H9 (cell line): Measurements from ENCODE around the gene NOSIP. TPM values are rescaled to one million over a fixed set of nuclear protein-coding genes. Genes with fewer than 3 reads are reported as not detected.

Source experiments
- DNase-seq: peaks from one replicate; pipeline ENCODE4 v3.0.0-alpha.2; 2017
- H2AFZ ChIP-seq: one replicate; pipeline ENCODE4 v1.6.1; 2013; ENCODE audit warnings: mild to moderate bottlenecking, low read length, control low read depth, moderate library complexity
- H2AK5ac ChIP-seq: 2 replicates; pipeline ENCODE4 v1.6.1; 2013; ENCODE audit warnings: low read length, control low read depth, mixed read lengths; ENCODE audit not compliant: insufficient read length
- H2BK120ac ChIP-seq: one replicate; pipeline ENCODE4 v1.6.1; 2013; ENCODE audit warnings: low read depth, mild to moderate bottlenecking, low read length, control low read depth, inconsistent platforms; ENCODE audit not compliant: poor library complexity, severe bottlenecking
- H2BK12ac ChIP-seq: 2 replicates; pipeline ENCODE4 v1.6.1; 2013; ENCODE audit warnings: low read length, control low read depth, mixed read lengths, low read depth; ENCODE audit not compliant: insufficient read length
- H2BK15ac ChIP-seq: 2 replicates; pipeline ENCODE4 v1.6.1; 2013; ENCODE audit warnings: low read depth, low read length, control low read depth
- H2BK20ac ChIP-seq: one replicate; pipeline ENCODE4 v1.6.1; 2013; ENCODE audit warnings: low read depth, mild to moderate bottlenecking, low read length, control low read depth, inconsistent platforms; ENCODE audit not compliant: poor library complexity, severe bottlenecking
- H2BK5ac ChIP-seq: 2 replicates; pipeline ENCODE4 v1.6.1; 2013; ENCODE audit warnings: low read length, control low read depth, mixed read lengths; ENCODE audit not compliant: insufficient read length
- H3K14ac ChIP-seq: 2 replicates; pipeline ENCODE4 v1.6.1; 2013; ENCODE audit warnings: low read length, control low read depth; ENCODE audit not compliant: insufficient read depth
- H3K18ac ChIP-seq: 2 replicates; pipeline ENCODE4 v1.6.1; 2013; ENCODE audit warnings: low read depth, mild to moderate bottlenecking, mixed read lengths, low read length, control low read depth; ENCODE audit not compliant: insufficient read length
- H3K23ac ChIP-seq: 2 replicates; pipeline ENCODE4 v1.6.1; 2013; ENCODE audit warnings: low read length, control low read depth, mixed read lengths, low read depth; ENCODE audit not compliant: insufficient read length
- H3K23me2 ChIP-seq: 2 replicates; pipeline ENCODE4 v1.6.1; 2013; ENCODE audit warnings: low read depth, mild to moderate bottlenecking, mixed read lengths, low read length, control low read depth; ENCODE audit not compliant: insufficient read length, poor library complexity, severe bottlenecking
- H3K27ac ChIP-seq: 2 replicates; pipeline ENCODE4 v1.5.1; 2013; ENCODE audit warnings: low read length, control low read depth, mixed read lengths, low read depth; ENCODE audit not compliant: insufficient read length
- H3K27me3 ChIP-seq: 2 replicates; pipeline ENCODE4 v1.6.1; 2013; ENCODE audit warnings: low read length, control low read depth, inconsistent platforms; ENCODE audit not compliant: insufficient read depth
- H3K4ac ChIP-seq: 2 replicates; pipeline ENCODE4 v1.6.1; 2013; ENCODE audit warnings: low read depth, mild to moderate bottlenecking, control low read depth, inconsistent platforms, low read length, moderate library complexity
- H3K4me1 ChIP-seq: 2 replicates; pipeline ENCODE4 v1.6.1; 2013; ENCODE audit warnings: low read length, control low read depth, inconsistent platforms; ENCODE audit not compliant: insufficient read depth
- H3K4me2 ChIP-seq: 2 replicates; pipeline ENCODE4 v1.6.1; 2013; ENCODE audit warnings: low read length, control low read depth, mixed read lengths; ENCODE audit not compliant: insufficient read length, insufficient read depth
- H3K56ac ChIP-seq: 2 replicates; pipeline ENCODE4 v1.6.1; 2013; ENCODE audit warnings: low read depth, mild to moderate bottlenecking, mixed read lengths, low read length, control low read depth; ENCODE audit not compliant: insufficient read length
- H3K79me1 ChIP-seq: 2 replicates; pipeline ENCODE4 v1.6.1; 2013; ENCODE audit warnings: low read depth, mild to moderate bottlenecking, moderate library complexity, low read length, control low read depth, inconsistent platforms; ENCODE audit not compliant: insufficient read depth, poor library complexity, severe bottlenecking
- H3K79me2 ChIP-seq: 2 replicates; pipeline ENCODE4 v1.6.1; 2013; ENCODE audit warnings: low read length, control low read depth, inconsistent platforms; ENCODE audit not compliant: insufficient read depth
- H3K9ac ChIP-seq: 2 replicates; pipeline ENCODE4 v1.6.1; 2013; ENCODE audit warnings: low read length, control low read depth, mixed read lengths; ENCODE audit not compliant: insufficient read length; ENCODE audit errors: extremely low read depth
- H3K9me3 ChIP-seq: one replicate; pipeline ENCODE4 v1.6.1; 2013; ENCODE audit warnings: low read depth, low read length, inconsistent platforms; ENCODE audit not compliant: control insufficient read depth
- H3T11ph ChIP-seq: one replicate; pipeline ENCODE4 v1.6.1; 2013; ENCODE audit warnings: mild to moderate bottlenecking, low read length, control low read depth, inconsistent platforms
- H4K20me1 ChIP-seq: one replicate; pipeline ENCODE4 v1.6.1; 2013; ENCODE audit not compliant: control insufficient read depth, insufficient read length, insufficient read depth
- H4K5ac ChIP-seq: 2 replicates; pipeline ENCODE4 v1.6.1; 2013; ENCODE audit warnings: low read depth, mild to moderate bottlenecking, mixed read lengths, low read length, control low read depth; ENCODE audit not compliant: insufficient read length
- H4K8ac ChIP-seq: replicated peaks from 2 replicates; pipeline ENCODE4 v1.6.1; 2013; ENCODE audit warnings: low read length, control low read depth, mixed read lengths, low read depth; ENCODE audit not compliant: insufficient read length
- H4K91ac ChIP-seq: 2 replicates; pipeline ENCODE4 v1.6.1; 2013; ENCODE audit warnings: low read depth, mild to moderate bottlenecking, moderate library complexity, mixed read lengths, low read length, control low read depth; ENCODE audit not compliant: insufficient read length
- H3K27ac Mint-ChIP-seq, 3 experiments: 2 replicates in 2 of 3; 3 replicates in 1 of 3; pipeline ENCODE4 v1.8.0; 2020 to 2021; ENCODE audit warnings: mixed read lengths in 3 of 3, mild to moderate bottlenecking in 1 of 3, moderate library complexity in 1 of 3
- H3K27me3 Mint-ChIP-seq: 2 replicates; pipeline ENCODE4 v1.8.0; 2021; ENCODE audit warnings: low read depth, mild to moderate bottlenecking, moderate library complexity, mixed read lengths
- H3K36me3 Mint-ChIP-seq, 3 experiments: 2 replicates in 2 of 3; 3 replicates in 1 of 3; pipeline ENCODE4 v1.8.0; 2020 to 2021; ENCODE audit warnings: low read depth in 3 of 3, mixed read lengths in 3 of 3; ENCODE audit not compliant: insufficient read depth in 1 of 3
- H3K4me1 Mint-ChIP-seq, 2 experiments: 2 replicates each; pipeline ENCODE4 v1.8.0; 2020; ENCODE audit warnings: mixed read lengths in 2 of 2
- H3K4me3 Mint-ChIP-seq, 2 experiments: 2 replicates in 1 of 2; 3 replicates in 1 of 2; pipeline ENCODE4 v1.8.0; 2020 to 2021; ENCODE audit warnings: mild to moderate bottlenecking in 2 of 2, mixed read lengths in 2 of 2, moderate library complexity in 1 of 2
- H3K9me3 Mint-ChIP-seq, 2 experiments: 2 replicates in 1 of 2; 3 replicates in 1 of 2; pipeline ENCODE4 v1.8.0; 2020; ENCODE audit warnings: mild to moderate bottlenecking in 2 of 2, mixed read lengths in 2 of 2, moderate library complexity in 1 of 2
- CTCF ChIP-seq: fragments of 200-600 bp; sonication (generic); conservative IDR thresholded peaks from 3 replicates; pipeline ENCODE4 v1.8.0; 2021; ENCODE audit warnings: antibody characterized with exemption, mild to moderate bottlenecking
- WGBS: extraction: QIAGEN DNeasy Blood & Tissue Kit; methylation state at CpG from one replicate; pipeline ENCODE4 v1.1.7; 2013; ENCODE audit warnings: missing lambda C conversion rate, low lambda C conversion rate, mixed read lengths; ENCODE audit not compliant: insufficient read length; ENCODE audit errors: extremely low coverage; 5-methylcytosine and 5-hydroxymethylcytosine counted together
- total RNA-seq: library from RNA; stranded (reverse); gene quantifications from 2 replicates; pipeline ENCODE4 v1.2.1, GENCODE V29; 2021

NOSIP gene
- total RNA-seq, 1 experiment from 2014 or later: 78.4 TPM

- H2BK20ac ChIP-seq: no peak overlapping the region
- no peaks in the 10 kb centered on the region for H3K27me3 Mint-ChIP-seq
- H3K27ac ChIP-seq: no peak overlapping the region
Measured at GRCh38 chr19:49554701-49555181, 25.6 kb downstream of the NOSIP start.

More at GRCh38 chr19:49554701-49555181, 25.6 kb downstream of the NOSIP start:
- Histone ChIP-seq H3K4me1 (no peaks in the 10 kb centered on the region), H3K27me3 (no peaks in the 10 kb centered on the region), H3K79me2 (no peaks in the 10 kb centered on the region), H3K23ac (no peak overlapping the region), H2AK5ac (no peak overlapping the region), H2BK12ac (no peak overlapping the region), H3T11ph (no peak overlapping the region), H3K79me1 (no peaks in the 10 kb centered on the region), H3K4me2 (no peak overlapping the region), H3K14ac (no peak overlapping the region), H3K4ac (no peak overlapping the region), H2AFZ (no peak overlapping the region), H3K9ac (no peak overlapping the region), H2BK15ac (no peak overlapping the region), H3K9me3 (no peaks in the 10 kb centered on the region), H3K18ac (no peak overlapping the region), H2BK120ac (no peak overlapping the region), H4K8ac (no peak overlapping the region), H2BK5ac (no peak overlapping the region), H3K23me2 (peaks cover 9% of the 10 kb centered on the region), H4K5ac (no peak overlapping the region), H4K91ac (no peak overlapping the region), H3K56ac (no peak overlapping the region), H4K20me1 (no peaks in the 10 kb centered on the region)
- no peak for DNase-seq
- Mint-ChIP-seq H3K9me3 (no peaks in the 10 kb centered on the region), H3K36me3 (peaks cover 26 to 39% (median 38%) of the 10 kb centered on the region in 3 experiments), H3K4me3 (peak overlapping the region in 1 of 2 experiments; percentile 23; a peak in 1 of 5 replicates), H3K4me1 (peaks cover 2 to 13% of the 10 kb centered on the region in 2 experiments; a peak in 3 of 4 replicates), H3K27ac (peak overlapping the region in 1 of 3 experiments; percentile 70; a peak in 1 of 7 replicates)
- no CpG with 5 or more reads among the region's 17 CpGs for WGBS
- TF ChIP-seq CTCF: no peak
